A549 treated with AZD9567 at 1 μM for 4 hours (cell line): ENCODE data around the gene TANC1. TPM values are rescaled to one million over a fixed set of nuclear protein-coding genes. Genes with fewer than 3 reads are reported as not detected.

Experiments
- total RNA-seq: library from RNA; stranded (reverse); fragments of 200-300 nt; extraction: Qiagen RNA extraction; gene quantifications from 5 replicates; pipeline ENCODE4 v1.2.3, GENCODE V29; 2022; ENCODE audit not compliant: insufficient read depth

Gene TANC1
- 7.2 to 9.7 TPM (median 9.4 TPM) in 5 replicates for total RNA-seq

GRCh38 chr2:158968396-158969161 is at the start of gene TANC1:
Gene TANC1, plus strand, starts transcription at chr2:158968640. Its CDS starts 97,271 bp downstream, at chr2:159065911.

Other genes with a start within 250 kb of the TANC1 start
- gene DAPL1, start 173.3 kb upstream of the TANC1 start, total RNA-seq, result not detected in 5 replicates